Thyroid gland (tissue), 4 donors: Measurements from ENCODE around the gene DIPK1C.

Experiments used
- CTCF ChIP-seq, 6 experiments: fragments of 200-600 bp in 3 of 6; fragments of 450-650 bp in 3 of 6; sonication (generic) in 3 of 6; IDR thresholded peaks; one replicate each; pipeline ENCODE4 v1.5.1; 2016 to 2019; ENCODE audit warnings: antibody characterized with exemption in 6 of 6, mild to moderate bottlenecking in 2 of 6, inconsistent platforms in 1 of 6, moderate library complexity in 1 of 6
- POLR2A ChIP-seq, 2 donors: fragments of 450-650 bp; IDR thresholded peaks; one replicate each; pipeline ENCODE4 v1.6.1; 2017; ENCODE audit warnings: antibody characterized with exemption in 2 of 2, mild to moderate bottlenecking in 2 of 2, moderate library complexity in 1 of 2

- TF ChIP-seq CTCF (IDR thresholded peaks at IDR 0.05) = no peak
- no peak for TF ChIP-seq POLR2A (IDR thresholded peaks at IDR 0.05)
These were observed 36.2 kb downstream of the DIPK1C start for GRCh38 chr18:74420926-74421325.
